HuH-7.5 (cell line): ENCODE data around the gene KCNH5.

Experiments
- DNase-seq: peaks from one replicate; pipeline ENCODE4 v3.0.0; 2011; ENCODE audit warnings: low spot score

Gene KCNH5

DNA sequence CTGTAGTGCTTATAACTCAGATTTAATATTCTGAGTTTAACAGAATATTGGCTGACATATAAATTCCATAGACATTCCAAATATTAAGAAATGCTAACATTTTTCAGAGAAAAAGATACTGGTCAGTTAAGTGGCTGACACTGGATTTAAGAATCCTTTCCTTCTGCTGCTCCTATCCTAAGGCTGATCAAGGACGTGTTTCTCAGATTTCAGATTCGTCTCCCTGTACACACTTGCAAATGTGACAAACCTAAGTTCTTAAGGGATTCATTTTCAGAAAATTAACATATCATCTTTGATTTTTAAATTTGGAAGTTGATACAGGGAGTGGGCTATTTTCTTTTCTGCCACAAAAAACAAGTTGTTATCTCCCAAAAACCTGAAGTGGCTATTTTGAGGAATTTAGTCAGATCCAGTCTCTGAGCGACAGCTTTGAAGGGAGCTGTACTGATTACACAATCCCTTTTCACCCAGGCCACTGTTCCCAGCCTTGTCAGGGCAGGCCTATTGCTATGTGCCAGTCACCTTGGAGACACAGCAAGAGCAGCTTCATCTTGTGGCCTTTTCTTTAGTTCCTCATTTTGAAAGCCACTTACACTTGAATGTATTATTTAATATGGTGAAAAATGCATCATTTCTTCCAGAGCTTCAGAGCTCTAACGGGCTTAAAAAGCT is 370.6 kb downstream of the KCNH5 start:
- no peak for DNase-seq

GRCh38 chr14:62673014-62673755 is 372.1 kb downstream of the KCNH5 start:
- DNase-seq: no peak

- DNase-seq: no peak
Observed at GRCh38 chr14:62670526-62670925, 374.7 kb downstream of the KCNH5 start.

- DNase-seq: no peak
Observed at GRCh38 chr14:62667421-62667914, 377.8 kb downstream of the KCNH5 start.

DNA sequence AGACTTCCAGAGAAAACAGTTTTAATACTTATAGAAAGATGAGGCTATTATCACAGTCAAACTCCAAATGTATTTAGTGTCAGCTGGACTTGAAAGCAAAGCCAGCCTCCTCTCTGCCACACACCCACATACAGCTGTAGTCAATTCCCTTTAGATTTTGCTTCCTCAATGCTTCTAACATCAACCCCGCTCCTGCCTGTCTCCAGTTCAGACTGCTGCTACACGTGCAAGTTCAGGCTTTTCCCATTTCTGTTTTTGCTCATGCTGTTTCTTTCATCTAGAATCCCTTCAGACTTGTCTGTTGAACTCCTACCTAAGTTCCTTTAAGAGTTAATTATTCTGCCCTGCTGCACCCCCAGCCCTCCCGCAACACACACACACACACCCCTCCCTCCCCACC is 380.0 kb downstream of the KCNH5 start:
- DNase-seq: no peak

DNA sequence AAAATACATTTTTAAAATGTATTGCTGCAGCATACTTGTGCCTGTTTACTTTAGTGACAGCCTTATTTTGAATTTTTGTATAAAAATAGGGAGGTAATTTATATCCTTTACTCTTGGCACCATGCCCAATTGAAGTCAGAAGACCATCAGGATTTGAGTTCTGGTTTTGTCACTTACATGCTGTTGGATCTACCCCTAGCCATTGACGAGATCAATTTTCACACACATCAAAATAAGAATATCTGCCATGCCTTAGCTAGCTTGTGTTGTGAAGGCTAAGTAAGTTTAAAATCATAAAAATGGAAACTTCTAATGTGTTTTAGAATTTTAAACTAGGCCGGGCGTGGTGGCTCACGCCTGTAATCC is 381.8 kb downstream of the KCNH5 start:
- no peak for DNase-seq

DNA sequence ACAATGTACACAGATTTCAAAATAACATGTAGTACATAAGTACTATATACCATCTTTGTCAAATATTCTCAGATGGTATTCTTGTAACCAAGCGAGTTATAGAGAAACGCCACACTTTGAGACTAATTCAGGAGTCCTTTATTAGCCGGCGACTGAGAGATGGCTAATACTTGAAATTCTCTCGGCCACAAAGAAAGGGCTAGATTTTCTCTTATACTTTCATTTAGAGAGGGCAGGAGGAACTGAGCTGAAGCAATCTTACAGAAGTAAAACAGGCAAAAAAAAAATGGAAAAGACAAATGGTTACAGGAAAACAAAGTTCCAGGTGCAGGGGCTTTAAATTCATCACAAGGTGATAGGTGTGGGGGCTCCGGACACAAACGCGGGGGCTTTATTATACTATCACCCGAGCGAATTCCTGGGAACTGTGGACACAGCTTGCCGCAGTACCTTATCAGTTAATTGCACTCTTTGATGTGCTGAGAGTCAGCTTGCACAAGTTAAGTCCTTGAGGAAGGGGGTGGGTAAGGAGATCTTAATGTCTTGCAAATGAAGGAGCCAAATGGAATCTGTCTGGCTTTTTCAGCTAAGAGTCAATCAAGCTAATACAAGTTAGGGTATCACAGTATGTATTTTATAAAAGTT is 382.3 kb downstream of the KCNH5 start:
- no peak for DNase-seq

- no peak for DNase-seq
Observed at GRCh38 chr14:62661818-62662217, 383.4 kb downstream of the KCNH5 start.

GRCh38 chr14:62658631-62659030 is 386.6 kb downstream of the KCNH5 start:
- DNase-seq: no peak

GRCh38 chr14:62657376-62657775 is 387.9 kb downstream of the KCNH5 start:
- no peak for DNase-seq

DNA sequence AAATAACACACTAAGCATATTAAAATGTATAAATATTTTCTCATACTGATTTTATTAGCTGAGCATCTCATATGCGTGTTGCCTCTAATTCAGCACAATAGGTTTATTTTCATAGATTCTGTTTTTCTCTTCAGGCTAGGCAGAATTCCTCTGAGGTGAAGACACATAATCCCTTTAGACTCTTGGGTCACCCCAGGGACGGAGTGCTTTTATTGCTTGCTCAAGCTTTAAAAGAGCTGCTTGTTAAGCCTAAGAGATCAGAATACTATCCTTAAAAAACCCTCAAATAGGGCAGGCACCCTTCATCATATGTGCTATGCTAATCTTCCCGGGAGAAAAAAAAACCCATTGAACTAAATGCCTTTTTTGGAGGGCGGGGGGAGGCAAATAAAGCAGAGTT is 390.1 kb downstream of the KCNH5 start:
- no peak for DNase-seq

- no peak for DNase-seq
Observed at GRCh38 chr14:62654641-62655040, 390.6 kb downstream of the KCNH5 start.
